Skeletal muscle satellite cell (primary cell): ENCODE measurements around the gene TRIM14.
"Not testable (repeated sequence)": the region's sequence is repeated elsewhere in the genome, so short reads cannot be mapped to it uniquely, and the experiment has no call there.

Source experiments
- H3K27me3 ChIP-seq: 2 replicates; pipeline ENCODE4 v1.7.0; 2013; ENCODE audit warnings: low read length; ENCODE audit not compliant: control insufficient read depth, insufficient read depth
- H3K36me3 ChIP-seq: 2 replicates; pipeline ENCODE4 v1.7.0; 2013; ENCODE audit warnings: mild to moderate bottlenecking, control low read depth, low read length; ENCODE audit not compliant: insufficient read depth
- H3K4me1 ChIP-seq: 2 replicates; pipeline ENCODE4 v1.7.0; 2013; ENCODE audit warnings: low read length; ENCODE audit not compliant: control insufficient read depth, insufficient read depth
- H3K4me2 ChIP-seq: 2 replicates; pipeline ENCODE4 v1.7.0; 2013; ENCODE audit warnings: mild to moderate bottlenecking, low read length
- H3K4me3 ChIP-seq: 2 replicates; pipeline ENCODE4 v1.7.0; 2013; ENCODE audit warnings: low read length
- H3K9ac ChIP-seq: 2 replicates; pipeline ENCODE4 v1.7.0; 2013; ENCODE audit warnings: mild to moderate bottlenecking, low read depth, low read length, moderate library complexity
- H3K9me3 ChIP-seq: replicated peaks from 2 replicates; pipeline ENCODE4 v1.7.0; 2013; ENCODE audit warnings: mild to moderate bottlenecking, control low read depth, low read length

Gene TRIM14

DNA sequence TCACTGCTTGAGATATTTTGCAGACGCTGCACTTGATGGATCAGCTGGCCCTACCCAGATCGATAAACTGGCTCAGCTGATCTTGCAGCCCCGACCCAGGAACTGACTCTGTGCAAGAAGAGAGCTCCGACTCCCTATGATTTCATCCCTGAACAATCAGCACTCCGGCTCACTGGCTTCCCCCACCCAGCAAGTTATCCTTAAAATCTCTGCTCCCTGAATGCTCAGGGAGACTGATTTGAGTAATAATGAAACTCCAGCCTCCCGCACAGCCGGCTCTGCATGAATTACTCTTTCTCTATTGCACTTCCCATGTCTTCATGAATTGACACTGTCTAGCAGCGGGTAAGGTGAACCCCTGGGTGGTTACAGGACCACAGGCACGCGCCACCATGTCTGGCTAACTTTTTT, 79.4 kb downstream of the TRIM14 start:
- Histone ChIP-seq H3K36me3 (no peaks in the 10 kb centered on the region), H3K4me1 (peaks cover 31% of the 10 kb centered on the region), H3K9ac (no peak overlapping the region), H3K27me3 (no peaks in the 10 kb centered on the region), H3K4me3 (no peak overlapping the region), H3K4me2 (no peak overlapping the region), H3K9me3 (no peaks in the 10 kb centered on the region)

DNA sequence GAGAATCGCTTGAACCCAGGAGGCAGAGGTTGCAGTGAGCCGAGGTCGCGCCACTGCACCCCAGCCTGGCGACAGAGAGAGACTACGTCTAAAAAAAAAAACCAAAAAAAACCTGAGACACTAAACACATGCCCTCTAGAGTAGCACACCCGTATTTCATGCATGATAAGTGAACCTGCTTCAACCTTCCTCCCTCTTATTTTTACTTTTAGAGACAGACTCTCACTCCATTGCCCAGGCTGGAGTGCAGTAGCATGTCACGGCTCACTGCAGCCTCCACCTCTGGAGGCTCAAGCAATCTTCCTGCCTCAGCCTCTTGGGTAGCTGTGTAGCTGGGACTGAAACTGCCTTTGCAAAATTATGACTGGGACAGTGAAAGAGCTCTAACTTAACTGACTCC, 80.1 kb downstream of the TRIM14 start:
- no peak overlapping the region for H3K4me2 ChIP-seq
- H3K9me3 ChIP-seq = no peaks in the 10 kb centered on the region
- H3K27me3 ChIP-seq = no peaks in the 10 kb centered on the region
- no peak overlapping the region for H3K9ac ChIP-seq
- H3K36me3 ChIP-seq = no peaks in the 10 kb centered on the region
- H3K4me3 ChIP-seq = no peak overlapping the region
- peaks cover 31% of the 10 kb centered on the region for H3K4me1 ChIP-seq

DNA sequence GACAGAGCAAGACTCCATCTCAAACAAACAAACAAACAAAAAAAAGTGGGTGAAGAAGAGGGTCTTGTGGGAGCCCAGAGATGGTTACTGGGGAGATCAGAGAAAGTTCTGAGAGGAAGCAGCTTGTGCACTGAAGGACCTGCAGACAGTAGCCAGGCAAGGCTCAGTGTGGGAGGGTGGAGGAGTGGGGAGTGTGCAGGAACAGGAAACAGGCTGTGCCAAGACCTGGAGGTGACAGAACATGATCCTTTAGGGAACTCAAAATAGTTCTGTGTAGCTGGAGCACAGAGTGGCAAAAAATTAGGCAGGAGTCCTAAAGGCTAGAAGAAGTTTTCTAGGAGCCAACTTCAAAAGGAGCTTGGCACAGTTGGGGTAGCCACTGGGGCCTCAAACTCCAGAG, 81.7 kb downstream of the TRIM14 start:
- Histone ChIP-seq H3K4me2 (peak overlapping the region; percentile 20), H3K9ac (no peak overlapping the region), H3K36me3 (no peaks in the 10 kb centered on the region), H3K27me3 (no peaks in the 10 kb centered on the region), H3K9me3 (no peaks in the 10 kb centered on the region), H3K4me1 (peaks cover 35% of the 10 kb centered on the region), H3K4me3 (no peak overlapping the region)

DNA sequence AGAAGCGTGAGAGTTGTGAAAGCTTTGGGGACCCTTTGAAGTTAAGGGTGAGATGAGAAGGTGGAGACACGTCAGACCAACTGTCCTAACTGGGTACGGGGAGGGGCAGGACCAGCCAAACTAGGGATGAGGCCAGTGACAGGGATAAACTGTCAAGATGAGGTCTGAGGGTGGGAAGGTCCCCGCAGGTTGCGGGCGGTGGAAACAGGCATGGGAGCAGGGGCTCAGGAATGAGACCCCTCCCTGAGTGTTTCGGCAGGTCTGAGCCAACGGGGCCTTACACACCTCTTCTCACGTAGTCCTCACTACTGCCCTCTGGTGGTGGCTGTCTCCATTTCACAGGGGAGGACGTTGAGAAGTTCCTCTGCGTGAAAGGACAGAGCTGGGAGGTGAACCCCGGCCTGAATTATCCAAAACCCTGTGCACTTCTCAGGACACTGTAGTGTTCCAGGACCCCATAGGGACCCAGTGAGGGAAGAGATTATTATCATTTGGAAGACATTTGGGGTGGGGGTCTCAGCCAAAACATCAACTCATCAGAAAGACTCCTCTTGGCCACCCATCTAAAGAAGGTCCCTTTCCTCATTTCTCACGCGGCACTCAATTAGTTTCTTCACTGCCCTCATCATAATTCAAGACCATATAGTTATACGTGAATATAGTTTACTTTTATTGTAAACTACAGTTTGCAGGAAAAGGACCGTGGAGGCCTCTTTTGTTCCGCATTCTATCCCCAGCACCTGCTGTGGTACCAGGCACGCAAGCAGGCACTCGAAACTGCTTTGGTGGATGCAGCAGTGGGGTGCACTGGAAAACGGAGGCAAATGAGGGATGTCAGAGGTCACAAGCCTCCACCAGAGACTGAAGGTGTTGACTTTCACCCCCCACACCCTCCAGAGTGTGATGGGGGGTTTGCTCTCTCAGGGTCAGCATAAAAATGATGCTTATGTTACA, 84.2 kb downstream of the TRIM14 start:
- Histone ChIP-seq H3K9me3 (no peaks in the 10 kb centered on the region), H3K4me1 (peaks cover 44% of the 10 kb centered on the region), H3K4me3 (no peak overlapping the region), H3K9ac (peak overlapping the region; percentile 67), H3K27me3 (no peaks in the 10 kb centered on the region), H3K36me3 (no peaks in the 10 kb centered on the region), H3K4me2 (peak overlapping the region; percentile 68)

DNA sequence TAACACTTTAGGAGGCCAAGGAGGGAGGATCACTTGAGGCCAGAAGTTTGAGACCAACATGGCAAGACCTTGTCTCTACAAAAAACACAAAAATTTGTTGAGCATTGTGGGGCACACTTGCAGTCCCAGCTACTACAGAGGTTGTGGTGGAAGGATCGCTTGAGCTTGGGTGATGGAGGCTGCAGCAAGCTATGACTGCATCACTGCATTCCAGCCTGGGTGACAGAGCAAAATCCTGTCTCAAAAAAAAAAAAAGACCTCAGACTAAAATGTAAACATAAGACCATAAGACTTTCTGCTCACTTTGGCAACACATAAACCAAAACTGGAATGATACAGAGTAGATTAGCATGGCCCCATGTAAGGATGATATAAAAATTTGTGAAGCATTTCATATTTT, 87.1 kb downstream of the TRIM14 start:
- Histone ChIP-seq H3K9me3 (no peaks in the 10 kb centered on the region), H3K27me3 (no peaks in the 10 kb centered on the region), H3K4me3 (no peak overlapping the region), H3K36me3 (no peaks in the 10 kb centered on the region), H3K4me1 (peaks cover 31% of the 10 kb centered on the region), H3K4me2 (no peak overlapping the region), H3K9ac (peak overlapping the region; percentile 38)

DNA sequence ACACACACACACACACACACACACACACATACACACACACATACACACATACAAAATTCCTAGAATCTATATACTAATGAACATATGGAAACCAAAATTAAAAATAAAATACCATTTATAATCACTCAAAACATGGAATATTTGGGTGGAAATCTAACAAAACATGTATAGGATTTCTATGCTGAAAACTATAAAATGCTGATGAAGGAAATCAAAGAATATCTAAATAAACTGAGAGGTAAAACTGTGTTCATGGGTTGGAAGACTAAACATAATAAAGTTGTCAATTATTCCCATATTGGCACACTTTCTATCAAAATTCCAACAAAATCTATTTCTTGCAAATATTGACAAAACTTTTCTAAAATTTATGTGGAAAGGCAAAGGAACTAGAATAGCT, 87.9 kb downstream of the TRIM14 start:
- Histone ChIP-seq H3K4me3 (no peak overlapping the region), H3K4me1 (peaks cover 23% of the 10 kb centered on the region), H3K4me2 (no peak overlapping the region), H3K27me3 (no peaks in the 10 kb centered on the region), H3K9me3 (no peaks in the 10 kb centered on the region), H3K36me3 (no peaks in the 10 kb centered on the region), H3K9ac (no peak overlapping the region)

DNA sequence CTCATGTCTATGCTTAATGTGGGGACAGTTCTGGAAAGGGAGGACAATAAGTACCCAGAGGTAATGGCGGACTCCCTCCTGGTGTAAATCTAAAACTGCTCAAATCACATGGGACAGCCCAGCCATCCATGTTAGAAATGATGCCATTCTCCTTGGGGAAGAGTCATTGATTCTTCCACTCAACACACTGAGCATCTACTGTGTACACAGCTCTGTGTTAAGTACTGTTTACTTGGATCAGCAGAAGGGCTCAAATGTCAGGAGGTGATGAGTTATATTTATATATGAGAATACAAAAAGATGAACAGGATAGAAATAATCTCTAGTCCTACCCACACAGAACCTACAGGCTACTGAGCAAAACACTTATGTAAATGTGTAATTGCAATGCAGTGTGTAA, 94.3 kb downstream of the TRIM14 start:
- no peak overlapping the region for H3K9ac ChIP-seq
- H3K27me3 ChIP-seq = no peaks in the 10 kb centered on the region
- H3K36me3 ChIP-seq = peaks cover 16% of the 10 kb centered on the region
- no peak overlapping the region for H3K4me2 ChIP-seq
- peaks cover 15% of the 10 kb centered on the region for H3K4me1 ChIP-seq
- no peaks in the 10 kb centered on the region for H3K9me3 ChIP-seq
- H3K4me3 ChIP-seq = no peak overlapping the region

DNA sequence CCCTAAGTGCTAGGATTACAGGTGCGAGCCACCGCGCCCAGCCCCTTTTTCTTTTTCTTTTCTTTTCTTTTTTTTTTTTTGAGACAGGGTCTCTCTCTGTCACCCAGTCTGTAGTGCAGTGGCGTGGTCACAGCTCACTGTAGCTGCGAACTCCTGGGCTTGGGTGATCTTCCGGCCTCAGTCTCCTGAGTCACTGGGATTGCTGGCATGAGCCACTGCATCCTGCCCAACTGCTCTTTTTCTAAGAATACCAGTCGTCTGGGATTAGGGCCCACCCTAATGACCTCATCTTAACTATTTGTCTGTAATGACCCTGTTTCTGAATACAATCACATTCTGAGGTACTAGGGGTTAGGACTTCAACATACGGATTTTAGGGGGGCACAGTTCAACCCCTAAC, 96.6 kb downstream of the TRIM14 start:
- no peaks in the 10 kb centered on the region for H3K27me3 ChIP-seq
- no peaks in the 10 kb centered on the region for H3K9me3 ChIP-seq
- H3K4me1 ChIP-seq = peaks cover 15% of the 10 kb centered on the region
- no peak overlapping the region for H3K9ac ChIP-seq
- H3K4me2 ChIP-seq = no peak overlapping the region
- peaks cover 37% of the 10 kb centered on the region for H3K36me3 ChIP-seq
- no peak overlapping the region for H3K4me3 ChIP-seq

DNA sequence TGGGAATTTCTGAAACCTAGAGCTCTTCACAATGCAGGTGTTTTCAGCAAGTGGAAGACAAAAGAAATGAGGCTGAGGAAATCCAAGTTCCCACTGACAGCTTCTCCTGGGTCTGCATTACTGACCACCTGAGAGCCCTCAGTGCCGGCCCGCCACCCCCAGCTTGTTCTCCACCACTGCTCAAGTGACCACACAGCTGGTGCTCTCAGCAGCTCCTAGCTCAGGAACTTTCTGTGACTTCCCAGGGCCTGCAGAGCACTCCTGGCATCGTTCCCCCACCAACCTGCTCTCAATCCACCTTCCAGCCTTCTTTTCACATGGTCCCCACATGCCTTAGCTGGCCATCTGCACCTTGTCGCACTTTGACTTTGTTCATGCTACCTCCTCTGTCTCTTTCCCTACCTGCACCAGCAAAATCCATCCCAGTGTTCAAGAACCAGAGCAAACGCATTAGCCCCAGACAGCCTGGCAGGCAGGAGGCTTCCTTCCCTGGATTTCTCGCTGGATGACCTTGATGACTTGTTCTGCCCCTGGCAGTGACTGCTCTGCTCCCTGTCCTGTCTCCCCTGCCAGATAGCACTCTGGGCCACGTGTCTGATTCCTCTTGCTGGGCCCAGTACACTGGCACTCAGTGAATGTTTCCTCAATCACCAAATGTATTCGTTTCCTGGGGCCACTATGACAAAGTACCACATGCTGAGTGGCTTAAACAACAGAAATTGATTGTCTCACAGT, 97.5 kb downstream of the TRIM14 start:
- Histone ChIP-seq H3K4me2 (no peak overlapping the region), H3K27me3 (no peaks in the 10 kb centered on the region), H3K9ac (no peak overlapping the region), H3K4me3 (no peak overlapping the region), H3K36me3 (peaks cover 45% of the 10 kb centered on the region), H3K4me1 (peaks cover 15% of the 10 kb centered on the region), H3K9me3 (no peaks in the 10 kb centered on the region)

DNA sequence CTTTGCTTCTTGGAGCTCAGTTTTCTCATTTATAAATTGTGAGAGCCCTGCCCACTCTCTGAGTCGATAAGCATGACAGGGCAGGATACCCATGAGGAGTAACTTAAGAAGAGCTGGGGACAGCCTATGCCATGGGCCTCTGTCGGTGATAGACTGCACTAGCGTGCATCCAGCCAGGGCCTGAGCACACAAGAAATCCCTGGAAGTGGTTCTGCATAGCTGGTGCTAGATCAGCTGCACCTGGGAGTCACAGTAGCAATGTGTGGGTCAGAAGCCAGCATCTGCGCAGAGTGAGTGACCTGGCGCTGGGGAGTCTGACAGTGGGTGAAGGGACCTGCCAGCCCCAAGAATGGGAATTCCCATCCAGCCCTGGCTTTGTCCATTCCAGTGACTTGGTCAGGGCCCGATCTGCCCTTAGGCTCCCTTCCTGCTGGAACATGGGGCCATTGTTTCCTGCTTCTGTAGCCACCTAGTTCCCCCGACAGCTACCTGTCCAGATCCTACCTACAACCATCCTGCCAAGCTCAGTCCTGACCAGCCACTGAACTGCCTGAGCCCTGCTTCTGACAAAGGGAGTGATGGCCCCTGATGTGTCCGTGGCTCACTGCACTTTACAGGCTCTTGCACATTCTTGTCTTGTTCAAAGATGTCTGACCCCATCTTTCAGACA, 98.4 kb downstream of the TRIM14 start:
- Histone ChIP-seq H3K4me2 (no peak overlapping the region), H3K27me3 (no peaks in the 10 kb centered on the region), H3K9me3 (no peaks in the 10 kb centered on the region), H3K9ac (no peak overlapping the region), H3K36me3 (peaks cover 54% of the 10 kb centered on the region), H3K4me1 (peaks cover 15% of the 10 kb centered on the region), H3K4me3 (no peak overlapping the region)

DNA sequence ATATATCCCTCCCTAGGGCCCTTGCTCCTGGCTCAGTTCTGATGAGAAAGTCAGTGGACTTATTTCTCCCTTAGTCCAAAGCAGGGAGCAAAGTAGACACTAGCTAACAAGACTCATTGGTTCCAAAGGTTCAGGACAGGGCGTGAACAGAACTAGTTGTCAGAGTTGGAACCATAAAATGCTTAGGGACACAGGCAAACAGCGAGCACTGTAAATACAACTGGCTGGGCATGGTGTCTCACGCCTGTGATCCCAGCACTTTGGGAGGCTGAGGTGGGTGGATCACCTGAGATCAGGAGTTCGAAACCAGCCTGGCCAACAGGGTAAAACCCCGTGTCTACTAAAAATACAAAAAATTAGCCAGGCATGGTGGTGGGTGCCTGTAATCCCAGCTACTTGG, 99.2 kb downstream of the TRIM14 start:
- H3K27me3 ChIP-seq, H3K4me2 ChIP-seq, H3K9me3 ChIP-seq, H3K4me3 ChIP-seq, H3K9ac ChIP-seq: not testable (repeated sequence)
- H3K4me1 ChIP-seq = peaks cover 15% of the 10 kb centered on the region
- peaks cover 60% of the 10 kb centered on the region for H3K36me3 ChIP-seq
